Measurements from ENCODE around the gene ZNF507. TPM values are rescaled to one million over a fixed set of nuclear protein-coding genes. Genes with fewer than 3 reads are reported as not detected.
A peak's percentile ranks its signal among the peaks of the same experiment; 100 is the strongest.

Gene ZNF507
- total RNA-seq, 6 experiments from 2014 or later: 7.1 to 10.9 (median 9.1) TPM

DNA sequence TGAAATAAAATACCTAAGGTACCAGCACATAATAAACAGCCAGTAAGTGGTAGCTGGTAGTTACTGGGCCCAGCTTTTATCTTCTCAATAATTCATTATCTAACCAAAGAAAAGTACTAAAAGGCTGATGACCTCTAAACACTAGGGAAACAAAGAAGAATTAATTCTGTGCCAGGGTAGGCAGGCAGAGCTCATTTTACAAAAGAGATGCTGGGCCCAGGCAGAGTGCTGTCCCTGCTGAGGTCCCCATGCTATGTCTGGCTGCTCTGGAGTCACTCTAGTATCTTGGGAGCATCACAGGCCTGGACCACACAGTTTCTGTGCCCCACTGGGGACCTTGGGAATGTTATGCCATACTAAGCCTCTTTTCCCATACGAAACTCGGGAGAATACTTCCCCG lies 18.2 kb downstream of the ZNF507 start:
- intact Hi-C loops (cut with DNase I): no loop called here
- peaks cover 0 to 23% (median 9%) of the 10 kb centered on the region in 4 donors for H3K4me1 ChIP-seq
- ATAC-seq: peak; percentile 13 to 41 (median 30)

GRCh38 chr19:32364040-32364439 lies 18.6 kb downstream of the ZNF507 start:
- DNase-seq (no peak), ATAC-seq (no peak)
- 83% methylated on average over 1 of the region's 1 CpG for WGBS (ENCODE audit: insufficient coverage, low coverage, low lambda C conversion rate, missing lambda C conversion rate)
- TF ChIP-seq CTCF (IDR thresholded peaks at IDR 0.05) (no peak), POLR2A (IDR thresholded peaks at IDR 0.05) (no peak)
- intact Hi-C loops (cut with DNase I): no loop called here
- H3K4me3 ChIP-seq: no peak overlapping the region
- H3K27me3 ChIP-seq: no peaks in the 10 kb centered on the region
- H3K9me3 ChIP-seq: no peaks in the 10 kb centered on the region
- peak overlapping the region; percentile 26 to 81 (median 74) for H3K27ac ChIP-seq
- peaks cover 0 to 14% (median 6%) of the 10 kb centered on the region in 4 donors for H3K36me3 ChIP-seq
- H3K4me1 ChIP-seq: peaks cover 0 to 23% (median 9%) of the 10 kb centered on the region in 4 donors

More for the DNA sequence above, 18.2 kb downstream of the ZNF507 start:
- Histone ChIP-seq H3K36me3 (peaks cover 0 to 18% (median 8%) of the 10 kb centered on the region in 4 donors), H3K9me3 (no peaks in the 10 kb centered on the region), H3K4me3 (no peak overlapping the region), H3K27me3 (no peaks in the 10 kb centered on the region), H3K27ac (peak overlapping the region; percentile 26 to 81 (median 74))
- no CpG with 5 or more reads among the region's 3 CpGs for WGBS (ENCODE audit: insufficient coverage, low coverage, low lambda C conversion rate, missing lambda C conversion rate)
- TF ChIP-seq CTCF (IDR thresholded peaks at IDR 0.05): no peak
- no peak for TF ChIP-seq POLR2A (IDR thresholded peaks at IDR 0.05)
- no peak for DNase-seq

DNA sequence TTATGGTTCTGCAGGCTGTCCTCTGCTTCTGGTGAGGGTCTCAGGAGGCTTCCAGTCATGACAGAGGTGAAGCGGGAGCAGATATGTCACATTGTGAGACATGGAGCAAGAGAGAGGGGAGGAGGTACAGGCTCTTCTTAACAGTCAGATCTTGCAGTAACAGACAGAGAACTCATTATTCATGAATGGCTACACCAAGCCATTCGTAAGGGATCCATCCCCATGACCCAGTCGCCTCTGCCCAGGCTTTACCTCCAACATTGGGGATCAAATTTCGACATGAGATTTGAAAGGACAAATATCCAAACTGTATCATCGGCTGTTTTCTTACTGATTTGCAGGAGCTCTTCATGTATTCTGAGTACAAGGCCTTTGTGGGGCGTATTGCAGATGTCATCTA lies 21.7 kb downstream of the ZNF507 start:
- H3K27ac ChIP-seq: no peak overlapping the region
- DNase-seq (no peak), ATAC-seq (no peak)
- WGBS (ENCODE audit: insufficient coverage, low coverage, low lambda C conversion rate, missing lambda C conversion rate): 85% methylated on average over 6 of the region's 6 CpGs
- no peaks in the 10 kb centered on the region for H3K27me3 ChIP-seq
- intact Hi-C loops (cut with DNase I): no loop called here
- H3K9me3 ChIP-seq: no peaks in the 10 kb centered on the region
- no peak for TF ChIP-seq CTCF (IDR thresholded peaks at IDR 0.05)
- TF ChIP-seq POLR2A (IDR thresholded peaks at IDR 0.05): no peak
- H3K4me3 ChIP-seq: no peak overlapping the region
- peaks cover 0 to 26% (median 12%) of the 10 kb centered on the region in 4 donors for H3K4me1 ChIP-seq
- no peaks in the 10 kb centered on the region for H3K36me3 ChIP-seq

DNA sequence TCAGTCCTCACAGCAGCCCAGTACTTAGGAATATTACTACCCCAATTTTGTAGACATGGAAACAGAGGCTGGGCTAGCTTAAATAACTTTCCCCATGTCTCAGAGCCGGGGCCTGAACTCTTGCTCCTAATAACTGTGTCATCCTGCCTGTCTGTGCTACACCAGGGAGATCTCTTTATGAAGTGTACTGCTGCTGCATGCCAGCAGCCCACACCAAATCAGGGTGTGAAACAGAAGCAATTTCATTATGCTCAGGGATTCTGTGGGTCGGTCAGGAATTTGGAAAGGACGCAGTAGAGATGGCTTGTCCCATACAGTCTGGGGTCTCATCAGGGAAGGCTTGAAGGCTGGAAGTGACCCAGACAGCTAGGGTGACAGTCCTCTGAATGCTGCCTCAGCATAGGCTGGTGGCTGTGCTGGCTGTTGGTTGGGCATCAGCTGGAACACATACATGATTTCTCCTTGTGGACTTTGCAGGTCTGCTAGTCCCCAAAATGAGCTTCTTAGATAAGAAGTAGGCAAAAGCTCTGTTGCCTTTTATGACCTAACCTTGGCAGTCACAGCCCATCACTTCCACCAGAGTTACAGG lies 22.6 kb downstream of the ZNF507 start:
- no peak for DNase-seq
- intact Hi-C loops (cut with DNase I): no loop called here
- Histone ChIP-seq H3K27me3 (no peaks in the 10 kb centered on the region), H3K9me3 (no peaks in the 10 kb centered on the region), H3K4me1 (peaks cover 0 to 20% (median 9%) of the 10 kb centered on the region in 4 donors), H3K36me3 (no peaks in the 10 kb centered on the region), H3K4me3 (no peak overlapping the region), H3K27ac (no peak overlapping the region)
- 100% methylated on average over 1 of the region's 3 CpGs for WGBS (ENCODE audit: insufficient coverage, low coverage, low lambda C conversion rate, missing lambda C conversion rate)
- no peak for TF ChIP-seq CTCF (IDR thresholded peaks at IDR 0.05)
- TF ChIP-seq POLR2A (IDR thresholded peaks at IDR 0.05): no peak
- ATAC-seq: no peak

Data from right lobe of liver (tissue), 6 donors.